Ureter (tissue), 1 donor: ENCODE data around the gene AGPAT2. TPM values are rescaled to one million over a fixed set of nuclear protein-coding genes. Genes with fewer than 3 reads are reported as not detected.

Experiments
- DNase-seq: peaks from one replicate; pipeline ENCODE4 v3.0.0-alpha.2; 2020; ENCODE audit warnings: low spot score
- total RNA-seq: library from RNA; stranded (reverse); gene quantifications from one replicate; pipeline ENCODE4 v1.2.4, GENCODE V29; 2023
- donor health status: DM: yes; HTN: yes; CAD: no.

The AGPAT2 gene
- total RNA-seq, 1 donor from 2014 or later = 52.2 TPM

DNA sequence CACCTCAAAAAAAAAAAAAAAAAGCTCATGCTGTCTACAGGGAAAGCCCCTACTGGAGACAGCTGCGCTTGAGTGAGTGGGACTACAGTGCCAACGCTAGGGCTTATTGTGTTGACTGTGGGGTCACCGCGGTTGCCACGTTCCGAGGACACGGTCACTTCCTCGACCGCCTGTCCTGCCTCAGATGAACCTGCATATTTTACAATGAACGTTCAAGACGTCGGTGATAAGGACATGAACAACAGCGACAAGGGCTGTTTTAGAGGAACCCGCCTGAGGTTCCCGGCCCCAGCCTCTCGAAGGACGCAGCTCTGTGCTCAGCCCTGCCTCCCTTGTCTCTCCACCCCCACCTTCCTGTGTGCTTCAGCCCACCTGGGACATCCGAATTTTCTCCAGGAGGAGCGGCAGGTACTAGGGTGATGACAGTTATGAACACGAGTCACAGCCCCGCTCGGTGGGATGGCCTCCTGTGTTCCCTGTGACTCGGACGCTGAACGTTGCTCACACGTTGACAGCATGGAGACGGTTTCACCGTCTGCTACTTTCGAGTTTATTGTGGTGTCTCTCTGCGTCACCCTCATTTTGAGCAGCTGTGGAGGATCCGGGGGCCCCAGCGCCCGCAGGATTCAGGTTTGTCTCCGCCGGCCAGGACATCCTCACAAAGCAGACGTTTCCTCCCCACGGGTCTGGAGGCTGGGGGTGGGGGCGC lies 13.9 kb upstream of the AGPAT2 start:
- DNase-seq = no peak

DNA sequence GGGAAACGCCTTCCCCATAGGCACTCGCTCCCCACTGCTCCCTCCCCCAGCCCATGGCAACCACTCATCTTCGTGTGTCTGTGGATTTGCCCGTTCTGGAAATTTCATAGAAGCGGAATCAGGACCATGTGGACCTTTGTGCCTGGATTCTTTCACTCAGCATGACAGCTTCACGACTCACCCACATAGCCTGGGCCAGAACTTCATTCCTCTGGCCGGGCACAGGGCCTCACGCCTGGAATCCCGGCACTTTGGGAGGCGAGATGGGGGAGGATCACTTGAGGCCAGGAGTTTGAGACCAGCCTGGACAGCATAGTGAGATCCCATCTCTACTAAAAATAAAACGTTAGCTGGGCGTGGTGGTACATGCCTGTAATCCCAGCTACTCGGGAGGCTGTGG lies 13.0 kb upstream of the AGPAT2 start:
- DNase-seq = no peak

DNA sequence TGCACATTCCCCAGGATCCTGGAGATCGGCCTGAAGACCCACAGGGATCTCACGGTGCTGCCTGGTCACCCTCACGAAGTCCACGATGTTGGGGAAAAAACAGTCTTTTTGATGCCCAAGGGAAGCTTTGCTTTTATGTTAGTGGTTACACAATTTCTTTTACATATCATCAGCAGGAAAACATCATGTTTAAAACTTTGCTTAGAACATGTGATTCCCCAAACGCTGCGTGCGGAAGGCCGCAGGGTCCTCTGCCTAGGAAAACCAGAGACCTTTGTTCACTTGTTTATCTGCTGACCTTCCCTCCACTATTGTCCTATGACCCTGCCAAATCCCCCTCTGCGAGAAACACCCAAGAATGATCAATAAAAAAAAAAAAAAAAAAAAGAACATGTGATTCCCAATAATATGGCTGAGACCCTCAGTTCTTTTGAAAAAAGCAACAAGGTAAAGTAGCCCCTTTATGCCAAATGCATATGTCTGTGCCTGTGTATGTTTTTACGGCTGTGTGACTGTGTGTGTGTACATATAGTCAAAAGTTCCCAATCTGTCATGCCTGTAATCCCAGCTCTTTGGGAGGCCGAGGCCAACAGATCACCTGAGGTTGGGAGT lies 11.5 kb upstream of the AGPAT2 start:
- no peak for DNase-seq

DNA sequence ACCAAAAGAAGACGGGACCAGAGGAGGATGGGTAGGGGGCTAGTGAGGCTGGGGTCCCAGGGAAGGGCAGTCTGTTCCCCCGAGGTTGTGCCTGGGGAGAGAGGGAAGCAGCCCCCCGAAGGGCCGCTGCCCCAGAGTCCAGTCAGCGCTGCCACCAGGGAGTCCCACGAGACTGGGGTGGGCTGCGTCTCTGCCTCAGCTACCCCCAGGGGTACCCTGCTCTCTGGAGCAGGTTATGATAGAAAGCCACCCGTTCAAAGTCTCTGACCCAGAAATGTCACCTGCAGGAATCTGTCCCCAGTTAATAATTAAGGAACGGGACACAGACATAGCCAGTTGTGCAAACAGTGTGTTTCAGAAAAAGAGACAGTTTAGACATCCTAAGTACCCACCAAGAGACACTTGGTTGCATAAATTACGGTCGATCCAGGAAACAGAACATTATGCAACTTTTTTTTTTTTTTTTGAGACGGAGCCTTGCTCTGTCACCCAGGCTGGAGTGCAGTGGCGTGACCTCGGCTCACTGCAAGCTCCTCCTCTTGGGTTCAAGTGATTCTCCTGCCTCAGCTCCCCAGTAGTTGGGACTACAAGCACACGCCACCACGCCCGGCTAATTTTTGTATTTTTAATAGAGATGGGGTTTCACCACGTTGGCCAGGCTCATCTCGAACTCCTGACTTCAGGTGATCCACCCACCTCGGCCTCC lies 10.7 kb upstream of the AGPAT2 start:
- no peak for DNase-seq

DNA sequence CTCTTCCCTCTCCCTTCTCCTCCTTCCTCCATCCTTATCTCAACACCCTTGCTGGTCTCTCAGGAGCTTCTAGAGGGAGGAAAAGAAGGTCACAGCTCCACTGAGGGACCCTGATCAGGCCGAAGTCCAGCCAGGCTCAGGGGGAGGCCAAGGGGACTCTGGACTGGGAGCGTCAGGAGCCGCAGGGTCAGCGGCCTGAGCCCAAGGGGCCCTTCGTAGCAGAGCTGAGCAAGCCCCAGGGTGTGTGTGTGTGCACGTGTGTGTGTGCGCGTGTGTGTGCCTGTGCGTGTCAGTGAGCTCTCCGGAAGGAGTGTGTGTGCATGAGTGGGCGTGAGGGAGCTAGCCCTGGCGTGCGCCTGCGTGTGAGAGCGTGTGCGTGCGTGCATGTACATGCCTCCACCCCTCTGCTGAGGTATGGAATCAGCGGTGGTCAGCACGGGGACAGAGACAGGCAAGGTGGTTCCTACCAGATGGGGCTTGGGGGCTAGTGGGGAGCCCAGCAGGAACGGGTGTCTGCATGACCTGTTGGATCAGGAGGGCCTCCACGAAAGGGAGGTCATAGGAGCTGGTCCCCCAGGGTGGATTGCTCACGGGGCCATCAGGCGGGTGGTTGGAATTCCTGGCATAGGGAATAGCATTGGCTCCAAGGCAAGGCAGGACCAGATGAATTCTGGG lies 10.0 kb upstream of the AGPAT2 start:
- no peak for DNase-seq

DNA sequence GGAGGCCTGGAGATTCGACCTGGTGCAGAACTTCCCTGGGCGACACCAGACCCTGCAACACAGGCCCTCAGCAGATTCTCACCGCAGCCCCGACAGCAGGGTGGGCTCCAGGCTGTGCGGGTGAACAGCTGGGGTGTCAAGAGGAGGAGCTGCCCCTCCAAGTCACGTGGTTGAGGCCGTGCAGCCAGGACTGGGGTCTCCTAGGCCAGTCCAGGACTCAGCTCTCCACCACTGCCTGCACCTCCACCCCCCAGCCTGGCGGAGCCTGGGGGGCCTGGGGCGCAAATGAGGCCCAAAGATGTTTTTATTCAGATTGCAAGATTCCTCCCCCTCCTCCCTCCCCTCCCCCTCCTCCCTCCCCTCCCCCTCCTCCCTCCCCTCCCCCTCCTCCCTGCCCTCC lies 9.2 kb upstream of the AGPAT2 start:
- DNase-seq = no peak

DNA sequence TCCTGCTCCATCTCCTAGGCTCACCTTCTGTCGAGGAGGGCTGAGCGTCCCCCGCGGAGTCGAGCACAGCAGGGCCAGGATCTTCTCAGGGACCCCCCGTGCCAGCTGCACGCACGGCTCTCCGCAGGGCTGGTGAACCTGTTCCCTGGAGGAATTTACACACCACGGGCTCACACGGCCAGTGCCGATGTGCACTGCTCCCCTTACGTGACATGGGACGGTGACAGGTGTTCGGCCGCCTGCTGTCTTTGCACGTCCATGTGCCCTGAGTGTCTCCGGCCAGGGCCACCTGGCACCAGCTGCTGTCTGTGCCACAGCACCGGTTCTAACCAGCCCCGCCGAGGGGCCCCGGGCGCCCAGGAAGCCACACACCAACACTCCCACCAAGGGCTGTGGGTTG lies 8.7 kb upstream of the AGPAT2 start:
- no peak for DNase-seq

DNA sequence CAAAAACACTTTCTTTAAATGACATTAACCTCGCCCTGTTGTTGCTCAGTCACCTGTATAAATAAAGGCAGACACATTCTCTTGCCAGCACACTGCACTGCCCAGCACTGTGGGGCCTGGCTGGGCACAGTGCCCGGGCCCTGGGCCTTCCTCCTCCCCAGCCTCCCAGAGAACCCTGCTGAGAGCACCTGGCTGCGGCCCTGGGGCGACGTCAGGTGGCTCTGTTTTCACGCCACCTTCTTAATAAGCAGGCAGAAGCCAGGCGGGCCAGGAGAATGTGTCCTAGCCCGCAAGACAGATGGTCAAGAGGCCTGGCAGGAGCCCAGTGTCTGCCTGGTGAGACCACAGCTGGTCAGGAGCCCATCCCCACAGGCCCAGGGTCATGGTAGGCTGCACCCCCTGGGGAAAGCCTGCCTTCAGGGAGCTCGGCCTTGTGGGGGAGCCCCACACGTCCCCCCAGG lies 8.2 kb upstream of the AGPAT2 start:
- DNase-seq = no peak

DNA sequence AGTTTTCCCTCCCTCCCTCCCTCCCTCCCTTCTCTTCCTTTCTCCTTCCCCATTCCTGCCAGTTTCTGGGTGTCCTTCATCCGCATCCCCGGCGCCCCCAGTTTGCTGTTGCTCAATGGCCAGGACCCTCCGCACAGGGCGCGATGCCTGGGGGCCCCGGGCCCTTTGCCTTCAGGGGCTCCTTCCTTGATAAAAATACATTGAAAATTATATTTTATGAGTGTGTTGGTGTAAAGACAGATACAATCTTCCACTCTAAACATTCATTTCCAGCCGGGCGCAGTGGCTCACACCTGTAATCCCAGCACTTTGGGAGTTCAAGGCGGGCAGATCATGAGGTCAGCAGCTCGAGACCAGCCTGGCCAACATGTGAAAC lies 7.6 kb upstream of the AGPAT2 start:
- DNase-seq = no peak

DNA sequence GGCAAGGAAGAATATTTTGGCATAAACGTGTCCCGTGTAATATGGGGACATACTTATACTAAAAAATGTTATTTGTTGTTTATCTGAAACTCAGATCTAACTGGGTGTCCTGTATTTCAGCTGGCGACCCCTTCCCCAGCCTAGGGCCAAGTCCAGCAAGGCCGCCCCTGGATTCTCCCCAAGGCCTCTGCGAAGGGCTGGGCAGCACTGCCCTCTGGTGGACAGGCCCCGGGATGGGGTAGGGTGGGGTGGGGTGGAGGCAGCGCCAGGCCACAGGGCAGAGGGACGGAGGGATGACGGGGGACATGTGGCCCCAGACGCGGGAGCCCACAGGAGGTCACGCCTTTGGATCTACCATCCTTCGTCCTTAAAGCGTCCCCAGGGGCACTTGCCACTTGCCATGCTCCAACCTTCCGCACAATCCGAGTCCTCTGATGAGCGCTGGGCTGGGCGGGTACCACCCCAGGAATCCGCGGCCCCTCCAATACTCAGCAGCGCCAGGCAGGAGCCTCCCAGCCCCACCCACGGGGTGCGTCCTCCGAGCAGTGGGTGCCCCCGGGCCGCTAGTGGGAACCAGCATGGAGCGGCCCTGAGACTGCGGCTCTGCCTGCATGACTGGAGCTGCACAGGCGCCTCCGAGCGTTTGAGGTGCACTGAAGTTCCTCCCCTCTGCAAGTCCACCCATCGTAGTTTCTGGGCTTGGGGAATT lies 7.1 kb upstream of the AGPAT2 start:
- no peak for DNase-seq

DNA sequence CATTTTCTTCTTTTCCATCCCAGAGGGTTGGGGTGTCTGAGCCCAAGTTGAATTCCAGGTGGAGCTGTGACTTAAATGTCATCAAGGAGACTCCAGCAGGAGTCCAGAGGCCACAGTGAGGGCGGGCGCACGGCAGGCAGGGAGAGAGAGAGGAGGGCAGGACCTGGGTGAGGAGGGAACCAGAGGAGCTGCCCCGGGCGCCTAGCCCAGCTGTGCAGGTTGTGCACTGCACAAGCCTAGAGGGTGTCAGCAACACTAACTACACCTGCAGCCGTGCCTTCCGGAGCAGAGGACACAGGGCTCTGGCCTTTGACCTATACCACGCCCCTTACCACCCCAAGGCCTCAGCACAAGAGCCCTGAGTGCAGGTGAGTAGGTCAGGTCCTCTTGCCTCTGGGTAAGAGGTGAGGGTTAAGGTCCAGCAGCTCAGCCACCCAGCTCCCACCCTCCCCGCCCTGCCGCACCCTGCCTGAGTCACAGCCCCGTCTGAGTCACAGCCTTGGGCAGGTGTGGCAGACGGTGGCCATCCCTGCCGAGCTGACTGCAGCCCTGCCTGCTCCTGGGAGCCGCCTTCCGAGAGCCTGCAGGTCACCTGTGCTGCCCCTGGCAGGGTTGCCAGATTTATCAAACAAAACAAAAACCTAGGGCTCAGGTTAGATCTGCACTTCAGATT lies 6.4 kb upstream of the AGPAT2 start:
- DNase-seq = peak; percentile 73

DNA sequence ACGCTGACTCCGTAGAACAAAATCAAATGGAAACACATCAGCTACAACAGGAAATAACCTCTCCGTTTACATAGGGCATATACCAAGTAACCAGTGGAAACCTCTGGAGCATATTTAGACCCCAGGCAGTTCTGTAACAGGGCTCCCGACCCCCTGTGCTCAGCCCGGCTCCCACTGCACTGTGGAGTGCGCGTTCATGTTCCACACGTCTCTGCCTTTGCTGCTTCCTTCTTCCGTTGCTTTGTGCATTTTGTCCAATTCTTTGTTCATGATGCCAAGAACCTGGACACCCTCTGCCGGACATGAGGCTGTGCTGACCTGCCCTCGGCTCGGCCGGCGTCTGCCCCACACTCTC lies 5.9 kb upstream of the AGPAT2 start:
- no peak for DNase-seq

DNA sequence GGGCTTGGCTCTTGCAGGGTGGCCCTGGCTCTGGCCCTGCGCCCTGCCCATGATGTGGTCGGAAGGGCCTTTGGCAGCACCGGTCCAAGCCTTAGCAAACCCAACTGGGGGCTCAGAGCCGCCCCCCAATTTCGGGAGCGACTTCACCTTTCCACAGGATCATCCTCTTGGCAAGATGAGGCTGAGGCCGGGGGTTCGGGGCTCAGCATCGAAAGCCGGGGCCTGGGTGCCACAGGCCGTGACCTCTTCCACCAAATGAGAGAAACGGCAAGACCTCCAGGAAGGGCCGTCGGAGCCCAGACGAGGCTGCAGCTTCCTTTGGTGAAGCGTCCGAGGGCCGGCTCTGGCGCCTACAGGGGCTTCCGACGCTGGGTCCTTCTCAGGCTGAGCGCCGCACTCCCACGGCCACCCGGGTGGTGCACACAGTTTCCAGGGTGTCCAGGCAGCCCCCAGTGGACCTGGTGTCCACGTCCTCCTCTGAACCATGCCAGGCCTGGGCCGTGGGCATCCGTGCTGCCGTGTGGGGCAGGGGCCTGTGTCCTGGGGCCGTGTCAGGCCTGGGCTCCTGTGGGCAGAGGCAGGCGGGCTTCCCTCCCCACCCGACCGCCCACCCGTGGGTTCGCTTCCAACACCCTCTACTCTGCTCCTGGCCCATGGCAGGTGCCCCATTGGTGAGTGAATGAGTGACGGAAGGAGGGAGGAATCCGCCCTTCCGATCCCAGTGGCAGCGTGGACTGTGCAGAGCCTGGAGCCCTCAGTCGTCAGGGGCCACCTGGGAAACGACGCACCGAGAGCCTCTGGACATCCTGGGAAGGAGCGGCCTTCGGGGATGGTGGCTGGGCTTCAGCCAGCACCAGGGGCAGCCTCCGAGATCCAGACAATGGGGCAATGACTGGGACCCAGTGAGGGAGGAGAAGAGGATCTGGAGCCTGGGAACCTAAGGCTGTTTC lies 5.2 kb upstream of the AGPAT2 start:
- DNase-seq = no peak

DNA sequence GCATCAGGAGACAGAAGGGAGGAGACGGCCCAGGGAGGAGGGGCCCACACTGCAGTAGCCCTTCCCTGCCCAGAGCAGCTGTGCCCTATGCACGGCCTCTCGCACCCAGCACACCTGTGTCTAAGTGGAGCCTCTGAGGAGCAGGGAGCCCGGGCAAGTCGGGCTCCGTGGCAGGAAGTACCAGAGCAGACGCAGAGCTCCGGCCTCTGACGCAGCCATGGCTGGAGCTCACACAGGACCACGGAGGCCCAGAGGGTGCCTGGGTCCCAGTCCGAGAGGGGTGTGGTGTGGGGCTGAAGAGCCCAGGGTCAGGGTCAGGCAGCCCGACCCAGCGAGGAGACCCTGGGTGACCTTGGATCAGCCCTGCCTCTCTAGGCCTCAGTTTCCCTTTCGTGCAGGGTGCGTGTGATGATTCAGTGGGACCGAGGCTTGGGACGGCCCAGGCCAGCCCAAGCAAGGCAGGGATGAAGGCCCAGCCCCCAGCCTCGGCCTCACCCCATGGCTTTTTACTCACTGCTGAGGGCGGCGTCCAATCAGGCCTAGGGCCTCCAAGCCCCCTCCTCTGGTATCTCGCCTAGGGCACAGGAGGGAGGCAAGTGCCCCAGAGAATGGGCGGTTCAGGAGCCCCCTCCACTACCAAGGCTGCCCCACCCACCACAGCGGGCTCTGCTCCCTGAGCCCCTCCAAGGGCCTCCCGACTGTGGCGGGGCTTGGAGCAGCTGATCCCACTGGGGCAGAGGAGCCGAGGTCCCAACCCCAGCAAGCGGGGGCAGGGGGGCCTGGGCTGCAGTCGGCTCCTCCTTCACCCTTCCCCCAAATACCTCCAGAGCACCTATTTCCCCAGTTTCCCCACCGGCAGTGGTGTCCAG lies 4.3 kb upstream of the AGPAT2 start:
- no peak for DNase-seq

DNA sequence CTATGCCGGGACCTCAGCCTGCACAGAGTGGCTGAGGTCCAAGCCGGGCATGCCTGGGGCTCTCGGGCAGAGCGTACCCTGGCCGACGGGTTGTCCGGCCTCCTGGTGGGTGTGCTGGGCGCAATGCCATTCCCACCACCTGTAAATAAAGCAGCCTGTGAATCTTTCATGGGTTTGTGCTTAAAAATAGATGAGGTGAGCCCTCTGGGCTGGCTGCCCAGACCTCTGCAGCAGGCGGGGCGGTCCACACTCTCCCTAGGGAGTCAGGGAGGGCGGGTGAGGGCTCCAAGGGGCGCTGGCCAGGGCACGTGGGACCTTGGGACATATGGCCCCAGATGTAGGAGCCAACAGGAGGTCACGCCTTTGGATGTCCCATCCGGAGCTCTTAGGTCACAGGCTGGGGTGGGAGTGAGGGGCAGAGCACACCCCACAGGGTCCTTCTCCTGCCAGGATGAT lies 3.6 kb upstream of the AGPAT2 start:
- no peak for DNase-seq

DNA sequence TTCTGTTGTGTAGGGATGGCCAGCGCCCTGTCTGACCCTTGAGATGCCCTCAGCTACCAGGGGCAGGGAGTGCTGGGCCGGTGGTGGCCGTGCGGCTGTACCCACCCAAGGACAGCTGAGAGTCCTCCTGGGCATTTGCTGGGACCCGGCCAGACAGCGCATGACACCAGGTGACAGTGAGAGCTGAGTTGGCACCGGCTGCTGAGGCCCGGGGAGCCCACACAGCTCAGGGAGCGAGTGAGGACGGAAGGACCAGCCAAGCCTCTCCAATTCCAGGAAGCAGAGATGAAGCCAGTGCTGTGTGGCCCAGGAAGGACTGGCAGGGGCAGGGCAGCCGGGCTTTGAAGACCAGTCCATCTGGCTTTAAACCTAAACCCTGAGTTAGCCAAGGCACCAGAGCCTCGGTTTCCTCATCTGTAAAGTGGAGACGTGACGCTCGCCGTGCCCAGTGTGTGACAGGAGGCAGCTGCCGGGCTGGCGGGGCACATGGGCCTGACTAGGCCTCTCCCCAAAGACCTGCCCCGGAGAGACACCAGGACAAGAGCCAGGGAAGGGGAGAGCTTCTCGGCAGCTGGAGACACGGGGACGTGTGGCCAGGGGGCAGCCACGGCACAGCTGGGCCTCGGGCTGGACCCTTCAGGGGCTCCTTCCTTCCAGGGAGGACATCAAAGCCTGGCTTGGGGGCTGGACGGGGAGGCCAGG lies 3.0 kb upstream of the AGPAT2 start:
- DNase-seq = no peak

DNA sequence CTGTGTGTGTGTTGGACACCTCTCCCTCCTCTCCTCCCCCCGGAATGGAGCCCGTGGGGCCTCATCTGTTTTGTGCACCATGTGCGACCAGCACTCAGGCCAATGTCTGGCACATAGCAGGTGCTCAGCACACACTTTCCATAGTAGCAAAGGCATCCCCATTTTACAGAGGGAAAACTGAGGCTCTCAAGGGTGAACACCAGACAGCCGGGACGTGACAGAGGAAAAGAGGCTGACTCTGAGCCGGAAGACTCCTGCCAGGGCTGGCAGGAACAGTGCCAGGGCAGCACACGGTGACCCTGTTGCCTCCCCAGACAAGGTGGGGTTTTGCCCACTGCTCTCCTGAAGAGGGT lies 1.8 kb upstream of the AGPAT2 start:
- no peak for DNase-seq

DNA sequence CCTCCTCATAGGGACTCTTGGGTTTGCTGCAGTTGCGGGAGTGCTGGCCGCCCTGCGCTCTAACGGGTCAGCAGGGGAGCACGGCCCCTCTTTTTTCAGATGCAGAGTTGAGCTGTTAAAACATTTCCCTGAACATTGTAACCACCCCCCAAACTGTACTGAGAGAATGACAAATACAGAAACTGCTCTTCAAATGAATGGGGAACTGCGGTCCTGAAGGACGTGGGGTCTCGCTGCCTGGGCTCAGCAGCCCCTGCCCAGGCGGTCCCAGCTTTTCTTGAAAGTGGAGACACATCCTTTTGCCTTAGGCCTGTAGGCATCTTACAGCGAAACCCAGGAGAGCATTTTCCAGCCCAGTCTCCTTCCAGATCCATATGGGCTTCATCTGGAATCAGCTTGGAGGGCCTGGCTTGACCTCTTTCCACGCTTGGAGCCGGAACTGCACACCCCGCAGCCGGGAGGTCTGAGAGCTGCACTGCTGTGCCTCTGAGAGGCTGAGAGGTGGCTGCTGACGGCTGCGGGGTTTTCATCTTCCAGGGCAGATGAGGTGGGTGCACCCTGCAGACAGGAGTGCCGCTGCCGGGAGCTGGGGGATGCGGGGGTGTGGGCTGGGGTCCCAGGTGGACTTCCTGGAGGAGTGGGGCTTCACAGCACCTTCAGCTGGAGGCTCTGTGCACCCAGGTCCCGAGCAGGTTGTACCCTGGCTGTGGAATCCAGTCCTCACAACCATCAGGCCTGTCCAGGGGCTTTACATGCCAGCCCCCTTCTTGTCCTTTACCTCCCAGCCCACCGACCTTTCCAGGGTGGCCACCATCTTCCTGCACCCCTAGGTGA lies 1.2 kb upstream of the AGPAT2 start:
- DNase-seq = no peak
